DOHH2 (cell line): ENCODE measurements around the gene ZNRD2.

ENCODE experiments used
- H3F3A ChIP-seq: fragments of 200-600 bp; sonication (generic), shearing (Covaris generic); 2 replicates; pipeline ENCODE4 v1.6.0; 2016; ENCODE audit warnings: antibody characterized with exemption, mild to moderate bottlenecking; ENCODE audit not compliant: control insufficient read depth, insufficient read depth
- H3K27ac ChIP-seq: fragments of 200-600 bp; sonication (generic); 2 replicates; pipeline ENCODE4 v1.5.1; 2014; ENCODE audit warnings: low read depth, mild to moderate bottlenecking, low read length, moderate library complexity
- H3K27me3 ChIP-seq: fragments of 200-600 bp; sonication (generic); 2 replicates; pipeline ENCODE4 v1.6.1; 2014; ENCODE audit warnings: mild to moderate bottlenecking, low read length, mixed read lengths; ENCODE audit not compliant: control insufficient read depth
- H3K36me3 ChIP-seq: fragments of 200-600 bp; sonication (generic); 2 replicates; pipeline ENCODE4 v1.6.1; 2014; ENCODE audit warnings: mild to moderate bottlenecking, low read length, moderate library complexity, mixed read lengths; ENCODE audit not compliant: control insufficient read depth
- H3K4me1 ChIP-seq: fragments of 200-600 bp; sonication (generic); 2 replicates; pipeline ENCODE4 v1.6.1; 2014; ENCODE audit warnings: mild to moderate bottlenecking, low read length, mixed read lengths; ENCODE audit not compliant: control insufficient read depth
- H3K4me2 ChIP-seq: fragments of 200-600 bp; sonication (generic); 2 replicates; pipeline ENCODE4 v1.6.0; 2014; ENCODE audit warnings: mild to moderate bottlenecking, low read length, moderate library complexity
- H3K4me3 ChIP-seq: fragments of 200-600 bp; sonication (generic); 2 replicates; pipeline ENCODE4 v1.5.1; 2014; ENCODE audit warnings: mild to moderate bottlenecking, low read length, mixed read lengths
- H3K79me2 ChIP-seq: fragments of 200-600 bp; sonication (generic); 2 replicates; pipeline ENCODE4 v1.6.1; 2014; ENCODE audit warnings: mild to moderate bottlenecking, low read length, mixed read lengths; ENCODE audit not compliant: control insufficient read depth
- H3K9me2 ChIP-seq: fragments of 200-600 bp; sonication (generic); replicated peaks from 2 replicates; pipeline ENCODE4 v1.6.1; 2014; ENCODE audit warnings: mild to moderate bottlenecking, low read length, mixed read lengths; ENCODE audit not compliant: control insufficient read depth
- H3K9me3 ChIP-seq: fragments of 200-600 bp; sonication (generic); 2 replicates; pipeline ENCODE4 v1.6.1; 2014; ENCODE audit warnings: antibody characterized with exemption, low read length, mixed read lengths; ENCODE audit not compliant: control insufficient read depth, insufficient read depth
- H4K20me1 ChIP-seq: fragments of 200-600 bp; sonication (generic); 2 replicates; pipeline ENCODE4 v1.6.0; 2014; ENCODE audit warnings: low read depth, mild to moderate bottlenecking, antibody characterized with exemption, low read length, moderate library complexity; ENCODE audit not compliant: control insufficient read depth, insufficient read depth
- EZH2phosphoT487 ChIP-seq: fragments of 200-600 bp; sonication (generic); IDR thresholded peaks from 2 replicates; pipeline ENCODE4 v1.6.1; 2017; ENCODE audit warnings: borderline replicate concordance, mild to moderate bottlenecking, antibody characterized with exemption, low read length, moderate library complexity, mixed read lengths
- TF ChIP-seq, protein P1 (sequence below): fragments of 200-600 bp; sonication (generic); IDR thresholded peaks from one replicate; pipeline ENCODE4 v1.5.1; 2014; ENCODE audit warnings: antibody characterized with exemption, mild to moderate bottlenecking, low read depth, low read length; ENCODE audit not compliant: poor library complexity, severe bottlenecking

ZNRD2 gene

DNA sequence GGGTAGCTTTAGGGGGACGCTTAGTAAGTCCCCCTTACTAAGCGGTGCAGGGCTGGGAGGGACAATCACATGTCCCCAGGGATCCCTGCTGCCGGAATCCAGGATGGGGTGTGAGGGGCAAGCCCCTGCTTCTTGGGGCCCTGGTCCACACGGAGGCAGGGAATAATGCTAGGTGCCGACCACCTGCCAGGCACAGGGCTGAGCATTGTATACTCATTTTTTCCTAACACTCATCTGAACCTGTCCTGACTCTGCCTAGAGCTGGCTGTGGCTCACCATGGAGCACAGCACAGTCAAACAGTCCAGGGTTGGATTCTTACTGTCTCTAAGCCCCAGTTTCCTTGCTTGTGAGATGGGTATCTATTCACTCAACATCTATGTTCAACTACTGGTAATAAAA lies 10.7 kb upstream of the ZNRD2 start:
- H3K9me3 ChIP-seq: no peaks in the 10 kb centered on the region
- no peaks in the 10 kb centered on the region for H3K9me2 ChIP-seq
- no peaks in the 10 kb centered on the region for H4K20me1 ChIP-seq
- H3K36me3 ChIP-seq: no peaks in the 10 kb centered on the region
- H3K4me1 ChIP-seq: peaks cover 17% of the 10 kb centered on the region
- H3K4me2 ChIP-seq: no peak overlapping the region
- no peak for TF ChIP-seq EZH2phosphoT487
- TF ChIP-seq, protein P1, sequence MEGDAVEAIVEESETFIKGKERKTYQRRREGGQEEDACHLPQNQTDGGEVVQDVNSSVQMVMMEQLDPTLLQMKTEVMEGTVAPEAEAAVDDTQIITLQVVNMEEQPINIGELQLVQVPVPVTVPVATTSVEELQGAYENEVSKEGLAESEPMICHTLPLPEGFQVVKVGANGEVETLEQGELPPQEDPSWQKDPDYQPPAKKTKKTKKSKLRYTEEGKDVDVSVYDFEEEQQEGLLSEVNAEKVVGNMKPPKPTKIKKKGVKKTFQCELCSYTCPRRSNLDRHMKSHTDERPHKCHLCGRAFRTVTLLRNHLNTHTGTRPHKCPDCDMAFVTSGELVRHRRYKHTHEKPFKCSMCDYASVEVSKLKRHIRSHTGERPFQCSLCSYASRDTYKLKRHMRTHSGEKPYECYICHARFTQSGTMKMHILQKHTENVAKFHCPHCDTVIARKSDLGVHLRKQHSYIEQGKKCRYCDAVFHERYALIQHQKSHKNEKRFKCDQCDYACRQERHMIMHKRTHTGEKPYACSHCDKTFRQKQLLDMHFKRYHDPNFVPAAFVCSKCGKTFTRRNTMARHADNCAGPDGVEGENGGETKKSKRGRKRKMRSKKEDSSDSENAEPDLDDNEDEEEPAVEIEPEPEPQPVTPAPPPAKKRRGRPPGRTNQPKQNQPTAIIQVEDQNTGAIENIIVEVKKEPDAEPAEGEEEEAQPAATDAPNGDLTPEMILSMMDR: no peak
- no peaks in the 10 kb centered on the region for H3K79me2 ChIP-seq
- no peaks in the 10 kb centered on the region for H3K27me3 ChIP-seq
- no peak overlapping the region for H3K27ac ChIP-seq
- no peak overlapping the region for H3K4me3 ChIP-seq
- H3F3A ChIP-seq: no peaks in the 10 kb centered on the region

DNA sequence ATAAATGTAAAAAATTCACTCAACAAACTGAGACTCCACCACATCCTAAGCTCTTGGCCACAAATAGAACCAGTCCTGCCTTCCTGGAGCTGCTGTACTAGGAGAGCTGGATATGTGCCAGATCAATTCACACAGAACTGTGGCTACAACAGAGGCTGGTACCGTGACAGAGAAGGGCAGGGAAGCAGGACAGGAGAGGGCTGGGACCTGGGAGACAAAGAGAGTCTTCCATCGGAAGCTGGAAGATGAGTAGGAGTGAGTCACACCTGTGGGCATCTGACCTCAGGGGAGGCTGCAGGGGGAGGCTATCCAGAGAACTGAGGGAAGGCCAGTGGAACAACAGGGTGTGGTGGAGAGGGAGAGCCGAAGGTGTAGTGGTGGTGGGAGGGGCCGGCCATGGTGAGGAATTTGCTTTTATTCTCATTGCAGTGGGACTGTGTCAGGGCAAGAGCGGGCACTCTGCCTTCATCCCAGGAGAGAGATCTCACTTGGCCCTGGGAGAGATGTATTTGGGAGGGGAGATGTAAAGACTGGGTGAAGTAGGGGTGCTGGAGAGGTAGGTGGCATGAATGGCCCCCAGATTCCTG lies 10.2 kb upstream of the ZNRD2 start:
- H4K20me1 ChIP-seq: no peaks in the 10 kb centered on the region
- no peak overlapping the region for H3K27ac ChIP-seq
- no peaks in the 10 kb centered on the region for H3K27me3 ChIP-seq
- H3K4me2 ChIP-seq: no peak overlapping the region
- peaks cover 16% of the 10 kb centered on the region for H3K4me1 ChIP-seq
- H3F3A ChIP-seq: no peaks in the 10 kb centered on the region
- H3K4me3 ChIP-seq: no peak overlapping the region
- TF ChIP-seq, protein P1: no peak
- TF ChIP-seq EZH2phosphoT487: no peak
- H3K79me2 ChIP-seq: no peaks in the 10 kb centered on the region
- no peaks in the 10 kb centered on the region for H3K9me2 ChIP-seq
- H3K36me3 ChIP-seq: no peaks in the 10 kb centered on the region
- no peaks in the 10 kb centered on the region for H3K9me3 ChIP-seq

DNA sequence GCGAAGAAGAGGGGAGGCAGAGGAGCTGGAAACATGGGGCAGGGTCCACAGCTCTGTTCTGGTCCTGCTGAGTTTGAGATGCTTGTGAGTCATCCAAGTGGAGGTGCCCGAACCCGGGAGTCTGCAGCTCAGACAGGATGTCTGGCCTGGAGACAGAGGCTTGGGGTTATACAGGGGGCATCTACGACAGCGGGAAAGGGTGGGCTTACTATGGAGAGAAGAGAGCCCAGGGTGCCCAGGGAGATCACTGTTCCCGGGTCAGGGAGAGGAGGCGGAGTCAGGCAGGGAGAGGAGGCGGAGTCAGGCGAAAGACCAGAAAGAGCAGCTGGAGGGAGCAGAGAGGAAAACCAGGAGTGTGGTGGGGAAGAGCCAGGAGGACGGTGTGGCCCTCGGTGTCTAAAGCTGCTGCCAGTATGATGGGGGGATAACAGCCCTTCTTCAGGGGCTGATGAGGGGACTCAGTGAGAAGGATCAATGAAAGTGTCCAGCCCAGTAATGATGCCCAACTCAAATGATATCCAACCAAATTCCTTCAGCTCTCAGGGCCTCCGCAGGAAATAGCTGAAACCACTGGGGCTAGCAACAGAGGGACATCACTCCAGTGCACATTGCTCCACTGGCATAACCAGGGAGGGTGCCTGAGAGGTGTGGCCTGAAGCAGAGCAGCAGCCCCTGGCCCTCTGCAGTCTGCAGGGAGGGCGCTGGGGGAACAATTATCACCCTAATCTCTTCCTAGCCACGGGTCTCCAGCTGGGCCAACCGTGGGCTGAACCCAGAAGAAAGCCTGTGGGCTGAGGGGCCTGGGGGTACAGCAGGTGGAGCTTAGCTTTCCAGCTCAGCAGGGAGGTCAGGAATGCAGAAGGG lies 9.5 kb upstream of the ZNRD2 start:
- peaks cover 22% of the 10 kb centered on the region for H3K4me1 ChIP-seq
- peaks cover 4% of the 10 kb centered on the region for H3K79me2 ChIP-seq
- H3K4me3 ChIP-seq: no peak overlapping the region
- H3K27ac ChIP-seq: no peak overlapping the region
- no peak overlapping the region for H3K4me2 ChIP-seq
- no peak for TF ChIP-seq EZH2phosphoT487
- TF ChIP-seq, protein P1: no peak
- no peaks in the 10 kb centered on the region for H3F3A ChIP-seq
- peaks cover 2% of the 10 kb centered on the region; the same call in 1 of the 2 replicates for H3K36me3 ChIP-seq
- H3K27me3 ChIP-seq: no peaks in the 10 kb centered on the region
- H3K9me2 ChIP-seq: no peaks in the 10 kb centered on the region
- H4K20me1 ChIP-seq: no peaks in the 10 kb centered on the region
- no peaks in the 10 kb centered on the region for H3K9me3 ChIP-seq
